ENCODE data around the gene DERL2. TPM values are rescaled to one million over a fixed set of nuclear protein-coding genes. Genes with fewer than 3 reads are reported as not detected.

DERL2 gene
- total RNA-seq, 6 experiments from 2014 or later: 31.2 to 47.9 (median 43.2) TPM

DNA sequence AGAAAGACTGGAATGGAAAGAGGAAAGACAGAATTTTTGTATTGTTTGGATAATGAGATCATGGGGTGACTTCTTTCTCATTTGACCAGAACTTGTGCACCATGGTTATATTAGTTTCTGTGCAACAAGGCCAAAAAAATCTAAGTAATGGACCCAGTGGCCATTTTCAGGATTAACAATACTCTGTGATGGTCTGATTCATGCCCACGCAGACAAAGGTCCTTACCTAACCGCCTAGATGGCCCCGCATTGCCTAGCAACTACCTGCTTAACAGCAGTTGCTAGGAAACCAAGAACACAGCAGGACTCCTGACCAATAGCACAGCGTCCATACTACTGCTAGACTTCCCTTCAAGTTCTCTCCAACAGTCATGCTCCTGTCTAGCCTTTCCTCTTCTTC, 22.8 kb upstream of the DERL2 start:
- no peak overlapping the region for H3K27ac ChIP-seq
- ATAC-seq (no peak), DNase-seq (no peak)
- no peaks in the 10 kb centered on the region for H3K36me3 ChIP-seq
- TF ChIP-seq, protein P1, sequence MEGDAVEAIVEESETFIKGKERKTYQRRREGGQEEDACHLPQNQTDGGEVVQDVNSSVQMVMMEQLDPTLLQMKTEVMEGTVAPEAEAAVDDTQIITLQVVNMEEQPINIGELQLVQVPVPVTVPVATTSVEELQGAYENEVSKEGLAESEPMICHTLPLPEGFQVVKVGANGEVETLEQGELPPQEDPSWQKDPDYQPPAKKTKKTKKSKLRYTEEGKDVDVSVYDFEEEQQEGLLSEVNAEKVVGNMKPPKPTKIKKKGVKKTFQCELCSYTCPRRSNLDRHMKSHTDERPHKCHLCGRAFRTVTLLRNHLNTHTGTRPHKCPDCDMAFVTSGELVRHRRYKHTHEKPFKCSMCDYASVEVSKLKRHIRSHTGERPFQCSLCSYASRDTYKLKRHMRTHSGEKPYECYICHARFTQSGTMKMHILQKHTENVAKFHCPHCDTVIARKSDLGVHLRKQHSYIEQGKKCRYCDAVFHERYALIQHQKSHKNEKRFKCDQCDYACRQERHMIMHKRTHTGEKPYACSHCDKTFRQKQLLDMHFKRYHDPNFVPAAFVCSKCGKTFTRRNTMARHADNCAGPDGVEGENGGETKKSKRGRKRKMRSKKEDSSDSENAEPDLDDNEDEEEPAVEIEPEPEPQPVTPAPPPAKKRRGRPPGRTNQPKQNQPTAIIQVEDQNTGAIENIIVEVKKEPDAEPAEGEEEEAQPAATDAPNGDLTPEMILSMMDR (IDR thresholded peaks at IDR 0.05): no peak
- TF ChIP-seq POLR2A (IDR thresholded peaks at IDR 0.05): no peak
- intact Hi-C loops (cut with DNase I): no loop called here
- H3K4me1 ChIP-seq: no peaks in the 10 kb centered on the region
- 21% methylated on average over 2 of the region's 4 CpGs for WGBS (ENCODE audit: insufficient coverage, low coverage, low lambda C conversion rate, missing lambda C conversion rate)
- no peaks in the 10 kb centered on the region for H3K27me3 ChIP-seq
- H3K4me3 ChIP-seq: no peak overlapping the region
- no peaks in the 10 kb centered on the region for H3K9me3 ChIP-seq

DNA sequence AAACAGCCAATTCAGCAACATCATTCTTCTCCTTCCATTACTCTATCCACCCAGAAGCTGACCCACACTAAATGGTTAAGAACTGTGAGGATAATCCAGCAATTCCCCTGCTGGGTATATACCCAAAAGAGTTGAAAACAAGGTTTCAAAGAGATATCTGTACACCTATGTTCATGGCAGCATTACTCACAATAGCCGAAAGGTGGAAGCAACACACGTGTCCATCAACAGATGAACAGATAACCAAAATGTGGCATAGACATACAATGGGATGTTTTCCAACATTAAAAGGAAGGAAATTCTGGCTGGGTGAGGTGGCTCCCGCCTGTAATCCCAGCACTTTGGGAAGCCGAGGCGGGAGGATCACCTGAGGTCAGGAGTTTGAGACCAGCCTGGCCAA, 20.3 kb upstream of the DERL2 start:
- DNase-seq (no peak), ATAC-seq (no peak)
- no peaks in the 10 kb centered on the region for H3K4me1 ChIP-seq
- no peaks in the 10 kb centered on the region for H3K27me3 ChIP-seq
- no peak overlapping the region for H3K27ac ChIP-seq
- H3K4me3 ChIP-seq: no peak overlapping the region
- intact Hi-C loops (cut with DNase I): no loop called here
- TF ChIP-seq, protein P1 (IDR thresholded peaks at IDR 0.05): no peak
- no peak for TF ChIP-seq POLR2A (IDR thresholded peaks at IDR 0.05)
- no peaks in the 10 kb centered on the region for H3K9me3 ChIP-seq
- H3K36me3 ChIP-seq: no peaks in the 10 kb centered on the region
- 77% methylated on average over 2 of the region's 5 CpGs for WGBS (ENCODE audit: insufficient coverage, low coverage, low lambda C conversion rate, missing lambda C conversion rate)

DNA sequence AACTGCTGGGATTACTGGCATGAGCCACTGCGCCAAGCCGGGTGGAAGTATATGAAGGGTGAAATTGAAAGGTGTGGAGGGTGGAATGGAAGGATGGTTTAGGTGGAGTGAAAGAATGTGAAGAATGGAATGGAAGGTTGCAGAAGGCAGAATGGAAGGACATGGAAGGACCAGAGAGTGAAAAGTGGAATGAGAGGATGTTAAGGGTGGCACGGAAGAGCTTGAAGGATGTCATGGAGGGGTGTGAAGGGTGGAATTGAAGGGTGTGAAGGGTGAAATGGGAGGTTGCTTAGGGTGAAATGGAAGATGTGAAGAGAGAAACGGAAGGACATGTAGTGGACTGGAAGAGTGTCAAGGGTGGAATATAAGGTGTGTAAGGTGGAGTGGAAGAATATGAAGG, 16.6 kb upstream of the DERL2 start:
- H3K27me3 ChIP-seq: no peaks in the 10 kb centered on the region
- peaks cover 0 to 5% (median 0%) of the 10 kb centered on the region in 4 donors for H3K4me1 ChIP-seq
- intact Hi-C loops (cut with DNase I): no loop called here
- DNase-seq: no peak
- H3K4me3 ChIP-seq: no peak overlapping the region
- H3K36me3 ChIP-seq: no peaks in the 10 kb centered on the region
- 74% methylated on average over 4 of the region's 4 CpGs for WGBS (ENCODE audit: insufficient coverage, low coverage, low lambda C conversion rate, missing lambda C conversion rate)
- TF ChIP-seq POLR2A (IDR thresholded peaks at IDR 0.05): no peak
- TF ChIP-seq, protein P1 (IDR thresholded peaks at IDR 0.05): no peak
- H3K27ac ChIP-seq: no peak overlapping the region
- ATAC-seq: no peak
- no peaks in the 10 kb centered on the region for H3K9me3 ChIP-seq

DNA sequence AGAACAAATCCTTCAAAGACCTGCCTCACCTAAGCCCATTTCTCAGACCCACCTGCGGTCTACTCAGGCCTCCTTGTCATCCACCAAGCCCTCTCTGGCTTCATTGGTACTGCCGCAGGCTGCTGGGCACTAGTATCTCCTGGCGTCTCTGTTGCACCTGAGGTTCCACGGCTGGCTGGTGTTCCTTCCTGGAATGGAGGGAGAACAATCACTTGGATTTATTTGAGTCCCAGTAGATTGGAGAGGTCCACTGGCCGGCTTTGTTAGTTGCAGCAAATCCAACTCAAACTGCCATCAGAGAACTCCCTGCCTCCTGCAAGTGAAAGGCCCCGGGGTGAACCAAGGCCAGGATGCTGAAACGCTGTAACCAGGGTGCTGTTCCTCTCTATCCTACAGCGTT, 15.7 kb upstream of the DERL2 start:
- H3K27ac ChIP-seq: no peak overlapping the region
- H3K27me3 ChIP-seq: no peaks in the 10 kb centered on the region
- intact Hi-C loops (cut with DNase I): no loop called here
- TF ChIP-seq POLR2A (IDR thresholded peaks at IDR 0.05): no peak
- TF ChIP-seq, protein P1 (IDR thresholded peaks at IDR 0.05): no peak
- no peaks in the 10 kb centered on the region for H3K9me3 ChIP-seq
- H3K4me3 ChIP-seq: no peak overlapping the region
- no peaks in the 10 kb centered on the region for H3K36me3 ChIP-seq
- WGBS (ENCODE audit: insufficient coverage, low coverage, low lambda C conversion rate, missing lambda C conversion rate): 77% methylated on average over 7 of the region's 8 CpGs
- DNase-seq (no peak), ATAC-seq (no peak)
- peaks cover 0 to 5% (median 0%) of the 10 kb centered on the region in 4 donors for H3K4me1 ChIP-seq
